GM12865 (cell line): ENCODE measurements around the gene FLT1.

Source experiments
- DNase-seq: peaks from one replicate; pipeline ENCODE4 v3.0.0; 2010; ENCODE audit warnings: low read depth
- H3K4me3 ChIP-seq: 2 replicates; pipeline ENCODE4 v1.5.1; 2011; ENCODE audit warnings: mild to moderate bottlenecking, low read depth, low read length, control low read depth
- CTCF ChIP-seq: IDR thresholded peaks from 2 replicates; pipeline ENCODE4 v1.5.1; 2011; ENCODE audit warnings: low read length, control low read depth, low read depth, inconsistent platforms; ENCODE audit not compliant: insufficient read depth; ENCODE audit errors: missing control alignments

FLT1 gene

GRCh38 chr13:28344163-28344562, 150.8 kb downstream of the FLT1 start:
- no peak for TF ChIP-seq CTCF
- no peak for DNase-seq
- no peak overlapping the region for H3K4me3 ChIP-seq

GRCh38 chr13:28342251-28342650, 152.7 kb downstream of the FLT1 start:
- TF ChIP-seq CTCF: no peak
- no peak overlapping the region for H3K4me3 ChIP-seq
- DNase-seq: no peak

- H3K4me3 ChIP-seq: no peak overlapping the region
- TF ChIP-seq CTCF: no peak
- DNase-seq: no peak
These were observed 154.6 kb downstream of the FLT1 start for GRCh38 chr13:28340272-28340793.

GRCh38 chr13:28339419-28339818, 155.5 kb downstream of the FLT1 start:
- no peak overlapping the region for H3K4me3 ChIP-seq
- no peak for DNase-seq
- TF ChIP-seq CTCF: no peak

GRCh38 chr13:28338742-28339141, 156.2 kb downstream of the FLT1 start:
- H3K4me3 ChIP-seq: no peak overlapping the region
- no peak for TF ChIP-seq CTCF
- DNase-seq: no peak

GRCh38 chr13:28338006-28338574, 156.8 kb downstream of the FLT1 start:
- no peak for TF ChIP-seq CTCF
- no peak overlapping the region for H3K4me3 ChIP-seq
- DNase-seq: no peak
